ENCODE results near the gene WRAP73. TPM values are rescaled to one million over a fixed set of nuclear protein-coding genes. Genes with fewer than 3 reads are reported as not detected.

The WRAP73 gene
- total RNA-seq, 4 donors from 2014 or later, result 19.7 to 30.4 (median 25.5) TPM

GRCh38 chr1:3602375-3602774 is 47.5 kb downstream of the WRAP73 start:
- in situ Hi-C loops (cut with MboI; ENCODE audit: low pct_ligation_motif_present in 1 of 4, low pct_unique_long_range_greater_than_20kb in 1 of 4, low sequenced_read_pairs in 3 of 4), result no loop called here
- Histone ChIP-seq H3K27ac (no peak overlapping the region), H3K4me3 (no peak overlapping the region), H3K9me3 (no peaks in the 10 kb centered on the region), H3K4me1 (peaks cover 0 to 15% (median 11%) of the 10 kb centered on the region in 4 donors), H3K27me3 (no peaks in the 10 kb centered on the region), H3K36me3 (no peaks in the 10 kb centered on the region)
- intact Hi-C loops (cut with DNase I; ENCODE audit: low total_unique reads), result no loop called here
- TF ChIP-seq CTCF (IDR thresholded peaks at IDR 0.05), result no peak
- no peak for TF ChIP-seq POLR2A (IDR thresholded peaks at IDR 0.05)
- no peak for TF ChIP-seq POLR2AphosphoS5 (IDR thresholded peaks at IDR 0.05)
- TF ChIP-seq EP300 (IDR thresholded peaks at IDR 0.05; ENCODE audit: low read depth), result no peak
- DNase-seq, result no peak
- WGBS, 2 donors (ENCODE audit: low coverage in 1 of 2), result 81% methylated on average over 21 of the region's 21 CpGs; no CpG with 5 or more reads in 1 of the 2 donors

GRCh38 chr1:3601743-3602142 is 48.2 kb downstream of the WRAP73 start:
- Histone ChIP-seq H3K9me3 (no peaks in the 10 kb centered on the region), H3K36me3 (no peaks in the 10 kb centered on the region), H3K27ac (no peak overlapping the region), H3K27me3 (no peaks in the 10 kb centered on the region), H3K4me1 (peaks cover 0 to 20% (median 11%) of the 10 kb centered on the region in 4 donors), H3K4me3 (no peak overlapping the region)
- DNase-seq, result no peak
- intact Hi-C loops (cut with DNase I; ENCODE audit: low total_unique reads), result no loop called here
- WGBS, 2 donors (ENCODE audit: low coverage in 1 of 2), result 79% methylated on average over 15 of the region's 16 CpGs; no CpG with 5 or more reads in 1 of the 2 donors
- TF ChIP-seq CTCF (IDR thresholded peaks at IDR 0.05), result no peak
- no peak for TF ChIP-seq POLR2A (IDR thresholded peaks at IDR 0.05)
- TF ChIP-seq POLR2AphosphoS5 (IDR thresholded peaks at IDR 0.05), result no peak
- TF ChIP-seq EP300 (IDR thresholded peaks at IDR 0.05; ENCODE audit: low read depth), result no peak
- in situ Hi-C loops (cut with MboI; ENCODE audit: low pct_ligation_motif_present in 1 of 4, low pct_unique_long_range_greater_than_20kb in 1 of 4, low sequenced_read_pairs in 3 of 4), result no loop called here

GRCh38 chr1:3600354-3600753 is 49.5 kb downstream of the WRAP73 start:
- WGBS, 2 donors (ENCODE audit: low coverage in 1 of 2), result 58% methylated on average over 9 of the region's 10 CpGs; no CpG with 5 or more reads in 1 of the 2 donors
- intact Hi-C loops (cut with DNase I; ENCODE audit: low total_unique reads) (no loop called here), in situ Hi-C loops (cut with MboI; ENCODE audit: low pct_ligation_motif_present in 1 of 4, low pct_unique_long_range_greater_than_20kb in 1 of 4, low sequenced_read_pairs in 3 of 4) (no loop called here)
- no peaks in the 10 kb centered on the region for H3K36me3 ChIP-seq
- no peak overlapping the region for H3K4me3 ChIP-seq
- H3K4me1 ChIP-seq, result peaks cover 0 to 20% (median 11%) of the 10 kb centered on the region in 4 donors
- H3K27me3 ChIP-seq, result no peaks in the 10 kb centered on the region
- no peak overlapping the region for H3K27ac ChIP-seq
- no peak for TF ChIP-seq EP300 (IDR thresholded peaks at IDR 0.05; ENCODE audit: low read depth)
- TF ChIP-seq CTCF (IDR thresholded peaks at IDR 0.05), result no peak
- no peak for TF ChIP-seq POLR2AphosphoS5 (IDR thresholded peaks at IDR 0.05)
- no peak for TF ChIP-seq POLR2A (IDR thresholded peaks at IDR 0.05)
- no peak for DNase-seq
- H3K9me3 ChIP-seq, result no peaks in the 10 kb centered on the region

- Histone ChIP-seq H3K4me1 (peaks cover 0 to 20% (median 11%) of the 10 kb centered on the region in 4 donors), H3K27ac (no peak overlapping the region), H3K4me3 (no peak overlapping the region), H3K36me3 (no peaks in the 10 kb centered on the region), H3K27me3 (no peaks in the 10 kb centered on the region), H3K9me3 (no peaks in the 10 kb centered on the region)
- intact Hi-C loops (cut with DNase I; ENCODE audit: low total_unique reads) (no loop called here), in situ Hi-C loops (cut with MboI; ENCODE audit: low pct_ligation_motif_present in 1 of 4, low pct_unique_long_range_greater_than_20kb in 1 of 4, low sequenced_read_pairs in 3 of 4) (no loop called here)
- no peak for DNase-seq
- no peak for TF ChIP-seq EP300 (IDR thresholded peaks at IDR 0.05; ENCODE audit: low read depth)
- TF ChIP-seq CTCF (IDR thresholded peaks at IDR 0.05), result no peak
- no peak for TF ChIP-seq POLR2A (IDR thresholded peaks at IDR 0.05)
- TF ChIP-seq POLR2AphosphoS5 (IDR thresholded peaks at IDR 0.05), result no peak
- 76% methylated on average over 15 of the region's 15 CpGs; no CpG with 5 or more reads in 1 of the 2 donors for WGBS, 2 donors (ENCODE audit: low coverage in 1 of 2)
These were observed 50.1 kb downstream of the WRAP73 start for GRCh38 chr1:3599816-3600215.

All from transverse colon (tissue), 4 donors.